HCT116 (cell line): ENCODE measurements around the gene GAS2. TPM values are rescaled to one million over a fixed set of nuclear protein-coding genes. Genes with fewer than 3 reads are reported as not detected.

Experiments used
- ATAC-seq: fragments of 200-7000 bp; cut with Tn5 transposase; 2 replicates; pipeline ENCODE4 v1.9.1; 2020; ENCODE audit warnings: mild to moderate bottlenecking, moderate library complexity
- BruUV-seq: library from RNA; stranded (reverse); fragments of 400-500 nt; replicated peaks from 2 replicates; lab custom pipeline; 2021; lab: Mats Ljungman, UMichigan
- CTCF ChIA-PET: fragments of 300-600 bp; sonication (Branson Sonifier 250); formaldehyde crosslinking; loops from one replicate; lab custom pipeline; 2021; ENCODE audit warnings: antibody characterized with exemption; lab: Charles Lee
- POLR2A ChIA-PET: fragments of 300-600, 350-600 bp; sonication (Branson Sonifier 250); formaldehyde crosslinking; loops from one replicate; lab custom pipeline; 2021; ENCODE audit warnings: antibody characterized with exemption; lab: Charles Lee
- RAD21 ChIA-PET, 2 experiments: fragments of 300-600 bp; sonication (Branson Sonifier 250); formaldehyde crosslinking; loops; one replicate each; lab custom pipeline; 2023; ENCODE audit warnings: low total read pairs in 2 of 2; ENCODE audit not compliant: uncharacterized antibody in 2 of 2, unreplicated experiment in 2 of 2, low non-redundant PET in 1 of 2; lab: Charles Lee
- DNase-seq: peaks from one replicate; pipeline ENCODE4 v3.0.0-alpha.2; 2010; ENCODE audit warnings: low read depth, low spot score
- H2AFZ ChIP-seq: fragments of 200-600 bp; shearing (Covaris generic), sonication (generic); 2 replicates; pipeline ENCODE4 v1.6.1; 2017; ENCODE audit warnings: low read depth, mixed run types, mixed read lengths, antibody characterized with exemption, low read length; ENCODE audit not compliant: poor library complexity, severe bottlenecking
- H3K27ac ChIP-seq: 2 replicates; pipeline ENCODE4 v1.5.1; 2012; ENCODE audit warnings: low read depth, low read length
- H3K27me3 ChIP-seq: fragments of 200-600 bp; sonication (generic); 2 replicates; pipeline ENCODE4 v1.6.1; 2016; ENCODE audit warnings: mixed run types, low read length, mixed read lengths; ENCODE audit not compliant: insufficient read depth
- H3K36me3 ChIP-seq, 2 experiments: fragments of 200-500 bp in 1 of 2; fragments of 200-600 bp in 1 of 2; sonication (Bioruptor generic) in 1 of 2; sonication (generic) in 1 of 2; 2 replicates each; pipeline versions ENCODE4 v1.5.1 to v1.6.1; 2014 to 2016; ENCODE audit warnings: low read length in 2 of 2, inconsistent platforms in 1 of 2, mixed read lengths in 1 of 2, mixed run types in 1 of 2; ENCODE audit not compliant: insufficient read depth in 2 of 2, control insufficient read depth in 1 of 2
- H3K4me1 ChIP-seq, 2 experiments: fragments of 200-600 bp in 1 of 2; sonication (generic) in 1 of 2; 2 replicates each; pipeline versions ENCODE4 v1.5.1 to v1.6.1; 2012 to 2017; ENCODE audit warnings: low read length in 2 of 2, inconsistent platforms in 1 of 2, mild to moderate bottlenecking in 1 of 2, mixed read lengths in 1 of 2, mixed run types in 1 of 2, moderate library complexity in 1 of 2; ENCODE audit not compliant: insufficient read depth in 2 of 2, control insufficient read depth in 1 of 2
- H3K4me2 ChIP-seq: fragments of 200-600 bp; sonication (generic); 2 replicates; pipeline ENCODE4 v1.6.1; 2017; ENCODE audit warnings: mixed run types, low read length, mixed read lengths
- H3K4me3 ChIP-seq, 2 experiments: fragments of 200-600 bp in 1 of 2; sonication (generic) in 1 of 2; replicated peaks in 1 of 2; 2 replicates each; pipeline ENCODE4 v1.5.1; 2011 to 2016; ENCODE audit warnings: low read length in 2 of 2, control low read depth in 1 of 2, low read depth in 1 of 2, mild to moderate bottlenecking in 1 of 2, mixed read lengths in 1 of 2, mixed run types in 1 of 2
- H3K79me2 ChIP-seq: fragments of 200-600 bp; sonication (generic); 2 replicates; pipeline ENCODE4 v1.6.1; 2017; ENCODE audit warnings: mild to moderate bottlenecking, mixed run types, low read length, moderate library complexity, mixed read lengths; ENCODE audit not compliant: insufficient read depth
- H3K9ac ChIP-seq: fragments of 200-600 bp; sonication (generic); 2 replicates; pipeline ENCODE4 v1.6.1; 2016; ENCODE audit warnings: low read length, mixed read lengths
- H3K9me2 ChIP-seq: fragments of 200-600 bp; sonication (generic), shearing (Covaris generic); 2 replicates; pipeline ENCODE4 v1.6.1; 2017; ENCODE audit warnings: mixed run types, mild to moderate bottlenecking, moderate library complexity; ENCODE audit not compliant: insufficient read depth
- H3K9me3 ChIP-seq, 2 experiments: fragments of 200-500 bp in 1 of 2; fragments of 200-600 bp in 1 of 2; sonication (Bioruptor generic) in 1 of 2; sonication (generic) in 1 of 2; 2 replicates each; pipeline ENCODE4 v1.6.1; 2014 to 2017; ENCODE audit warnings: low read length in 2 of 2, mixed read lengths in 2 of 2, inconsistent platforms in 1 of 2, low read depth in 1 of 2, mild to moderate bottlenecking in 1 of 2, mixed run types in 1 of 2, moderate library complexity in 1 of 2; ENCODE audit not compliant: control insufficient read depth in 1 of 2, insufficient read depth in 1 of 2
- H4K20me1 ChIP-seq: fragments of 200-600 bp; sonication (generic), shearing (Covaris generic); 2 replicates; pipeline ENCODE4 v1.6.1; 2017; ENCODE audit warnings: mixed run types, mild to moderate bottlenecking, moderate library complexity; ENCODE audit not compliant: insufficient read depth
- CBX3 ChIP-seq: IDR thresholded peaks from 2 replicates; pipeline ENCODE4 v1.6.1; 2012; ENCODE audit warnings: low read depth
- CEBPB ChIP-seq: IDR thresholded peaks from 2 replicates; pipeline ENCODE4 v1.6.1; 2012; ENCODE audit warnings: low read depth
- CTCF ChIP-seq, 3 experiments: fragments of 200-600 bp in 1 of 3; sonication (generic) in 1 of 3; IDR thresholded peaks in 2 of 3; conservative IDR thresholded peaks in 1 of 3; 2 replicates each; pipeline ENCODE4 v1.5.1; 2012 to 2017; ENCODE audit warnings: low read depth in 2 of 3, low read length in 2 of 3, antibody characterized with exemption in 1 of 3, borderline replicate concordance in 1 of 3, control low read depth in 1 of 3, mild to moderate bottlenecking in 1 of 3, mixed read lengths in 1 of 3, mixed run types in 1 of 3, moderate library complexity in 1 of 3; ENCODE audit not compliant: insufficient read depth in 1 of 3
- ELF1 ChIP-seq: IDR thresholded peaks from 2 replicates; pipeline ENCODE4 v1.6.1; 2012; ENCODE audit warnings: low read depth, borderline replicate concordance
- EZH2 ChIP-seq: fragments of 200-600 bp; sonication (generic); IDR thresholded peaks from 2 replicates; pipeline ENCODE4 v1.6.1; 2017; ENCODE audit warnings: antibody characterized with exemption, mixed run types
- EZH2phosphoT487 ChIP-seq: fragments of 200-600 bp; IDR thresholded peaks from 2 replicates; pipeline ENCODE4 v1.6.1; 2018; ENCODE audit warnings: antibody characterized with exemption, borderline replicate concordance
- FOSL1 ChIP-seq: IDR thresholded peaks from 2 replicates; pipeline ENCODE4 v1.6.1; 2012; ENCODE audit warnings: low read depth
- JUND ChIP-seq: IDR thresholded peaks from 2 replicates; pipeline ENCODE4 v1.6.1; 2012
- MAX ChIP-seq: IDR thresholded peaks from 2 replicates; pipeline ENCODE4 v1.6.1; 2012
- POLR2A ChIP-seq: IDR thresholded peaks from 2 replicates; pipeline ENCODE4 v1.7.0; 2011; ENCODE audit warnings: borderline replicate concordance; ENCODE audit not compliant: insufficient read depth, insufficient read length; ENCODE audit errors: extremely low read depth
- POLR2AphosphoS5 ChIP-seq: IDR thresholded peaks from 2 replicates; pipeline ENCODE4 v1.6.1; 2011; ENCODE audit warnings: mild to moderate bottlenecking, low read depth, low read length, moderate library complexity
- REST ChIP-seq: IDR thresholded peaks from 2 replicates; pipeline ENCODE4 v1.6.1; 2012; ENCODE audit warnings: low read depth
- TCF7L2 ChIP-seq: IDR thresholded peaks from 2 replicates; pipeline ENCODE4 v1.7.0; 2011; ENCODE audit warnings: borderline replicate concordance, inconsistent platforms; ENCODE audit not compliant: insufficient read depth, insufficient read length; ENCODE audit errors: extremely low read depth
- ZBTB33 ChIP-seq: IDR thresholded peaks from 2 replicates; pipeline ENCODE4 v1.6.1; 2011; ENCODE audit warnings: mild to moderate bottlenecking, low read length, moderate library complexity; ENCODE audit not compliant: insufficient replicate concordance; ENCODE audit errors: extremely low read depth
- ZFX ChIP-seq: fragments of 450-650 bp; IDR thresholded peaks from 2 replicates; pipeline ENCODE4 v1.6.1; 2017
- intact Hi-C: fragments of 100-400 bp; cut with micrococcal nuclease; formaldehyde crosslinking; loops from 2 replicates; pipeline ENCODE4 v1.10.0; 2022
- total RNA-seq: library from RNA; stranded (reverse); gene quantifications from one replicate; pipeline ENCODE4 v1.2.1, GENCODE V29; 2021; ENCODE audit not compliant: unreplicated experiment

GAS2 gene
- total RNA-seq, 1 experiment from 2014 or later = not detected

- no peaks in the 10 kb centered on the region for H3K79me2 ChIP-seq
- H3K4me3 ChIP-seq = no peak overlapping the region
- H4K20me1 ChIP-seq = no peaks in the 10 kb centered on the region
- H3K4me1 ChIP-seq = no peaks in the 10 kb centered on the region
- no peak for ATAC-seq
- H3K36me3 ChIP-seq = no peaks in the 10 kb centered on the region
- H2AFZ ChIP-seq = no peak overlapping the region
- H3K27ac ChIP-seq = no peak overlapping the region
- no peaks in the 10 kb centered on the region for H3K9me2 ChIP-seq
- BruUV-seq = no TSS peak
- peaks cover 16% of the 10 kb centered on the region for H3K27me3 ChIP-seq
- intact Hi-C loops = loop anchor here (5.0 kb wide), 1 partner anchor 108 kb away; no protein-coding TSS in a partner anchor
- no peak for TF ChIP-seq ELF1
- TF ChIP-seq POLR2A = no peak
- TF ChIP-seq EZH2phosphoT487 = no peak
- TF ChIP-seq POLR2AphosphoS5 = no peak
- TF ChIP-seq EZH2 = no peak
- no peak for TF ChIP-seq FOSL1
- TF ChIP-seq CTCF (IDR thresholded peaks at IDR 0.05 in 2 of 3, conservative IDR thresholded peaks at IDR 0.05 in 1 of 3; ENCODE audit: borderline replicate concordance in 1 of 3, insufficient read depth in 1 of 3, low read depth in 2 of 3, low read length in 2 of 3) = no peak
- TF ChIP-seq ZFX = no peak
- TF ChIP-seq MAX = no peak
- TF ChIP-seq REST = no peak
- no peak for TF ChIP-seq JUND
- no peak for TF ChIP-seq ZBTB33
- TF ChIP-seq TCF7L2 = no peak
- TF ChIP-seq CEBPB = no peak
- no peak for TF ChIP-seq CBX3
- DNase-seq = no peak
- no peak overlapping the region for H3K4me2 ChIP-seq
- POLR2A ChIA-PET = no interaction called here
- CTCF ChIA-PET = no interaction called here
- no peak overlapping the region for H3K9ac ChIP-seq
- H3K9me3 ChIP-seq = no peaks in the 10 kb centered on the region
- RAD21 ChIA-PET = no interaction called here
Observed at GRCh38 chr11:22779850-22780249, 113.4 kb downstream of the GAS2 start.
